NCI-H2196 (cell line): ENCODE data around the gene SEPTIN1.

Experiments used
- DNase-seq: peaks from one replicate; lab custom pipeline; 2025; ENCODE audit not compliant: unreplicated experiment; lab: John Stamatoyannopoulos, UW

The SEPTIN1 gene

DNA sequence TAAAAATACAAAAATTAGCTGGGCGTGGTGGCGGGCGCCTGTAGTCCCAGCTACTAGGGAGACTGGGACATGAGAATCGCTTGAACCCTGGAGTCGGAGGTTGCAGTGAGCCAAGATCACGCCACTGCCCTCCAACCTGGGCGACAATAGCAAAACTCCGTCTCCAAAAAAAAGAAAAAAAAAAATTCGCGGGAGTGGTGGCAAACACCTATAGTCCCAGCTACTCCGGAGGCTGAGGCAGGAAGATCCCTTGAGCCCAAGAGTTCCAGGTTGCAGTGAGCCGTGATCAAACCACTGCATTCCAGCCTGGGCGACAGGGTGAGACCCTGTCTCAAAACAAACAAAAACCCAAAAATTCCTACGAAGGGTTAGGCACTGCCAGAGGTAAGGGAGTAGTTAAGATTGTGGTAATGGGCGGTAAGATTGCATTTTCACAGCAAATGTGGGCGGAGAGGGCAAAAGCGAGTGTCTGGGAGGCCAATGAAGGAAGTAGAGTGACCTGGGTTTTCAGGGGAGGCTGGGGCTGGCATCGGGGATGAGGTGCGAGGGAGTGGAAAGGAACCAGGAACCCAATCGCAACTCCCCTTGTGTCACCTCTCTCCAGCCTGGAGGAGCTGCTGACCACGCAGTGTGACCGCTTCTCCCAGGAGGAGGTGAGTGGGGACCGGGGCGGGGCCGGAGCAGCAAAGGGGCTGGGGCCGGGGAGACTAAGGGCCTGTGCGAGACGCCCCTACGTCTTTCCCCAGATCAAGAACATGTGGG lies 5.1 kb downstream of the SEPTIN1 start:
- DNase-seq, result no peak

DNA sequence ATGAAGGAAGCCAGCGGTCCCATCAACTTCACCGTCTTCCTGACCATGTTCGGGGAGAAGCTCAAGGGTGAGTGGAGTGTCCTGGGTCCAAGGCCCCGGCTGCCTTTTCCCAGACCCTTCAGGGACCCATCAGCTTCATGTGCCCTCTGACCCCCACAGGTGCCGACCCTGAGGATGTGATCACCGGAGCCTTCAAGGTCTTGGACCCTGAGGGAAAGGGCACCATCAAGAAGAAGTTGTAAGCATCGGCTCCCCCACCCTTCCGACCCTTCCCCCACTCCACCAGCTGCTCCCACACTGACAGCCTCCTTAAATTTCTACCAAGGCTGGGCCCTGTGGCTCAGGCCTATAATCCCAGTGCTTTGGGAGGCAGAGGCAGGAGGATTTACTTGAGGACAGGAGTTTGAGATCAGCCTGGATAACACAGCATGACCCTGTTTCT lies 5.9 kb downstream of the SEPTIN1 start:
- DNase-seq, result no peak

- no peak for DNase-seq
Observed at GRCh38 chr16:30375864-30376263, 6.5 kb downstream of the SEPTIN1 start.

- DNase-seq, result no peak
Observed at GRCh38 chr16:30374538-30374937, 7.8 kb downstream of the SEPTIN1 start, which contains the start of gene MYL11. TSS of gene MYL11 (plus strand) at chr16:30374802. CDS start at chr16:30374858, 56 bp downstream.

- peak; percentile 21 for DNase-seq
Observed at GRCh38 chr16:30372725-30373124, 9.6 kb downstream of the SEPTIN1 start.

- DNase-seq, result no peak
Observed at GRCh38 chr16:30372038-30372712, 10.2 kb downstream of the SEPTIN1 start.

- no peak for DNase-seq
Observed at GRCh38 chr16:30371248-30371816, 11.0 kb downstream of the SEPTIN1 start.

DNA sequence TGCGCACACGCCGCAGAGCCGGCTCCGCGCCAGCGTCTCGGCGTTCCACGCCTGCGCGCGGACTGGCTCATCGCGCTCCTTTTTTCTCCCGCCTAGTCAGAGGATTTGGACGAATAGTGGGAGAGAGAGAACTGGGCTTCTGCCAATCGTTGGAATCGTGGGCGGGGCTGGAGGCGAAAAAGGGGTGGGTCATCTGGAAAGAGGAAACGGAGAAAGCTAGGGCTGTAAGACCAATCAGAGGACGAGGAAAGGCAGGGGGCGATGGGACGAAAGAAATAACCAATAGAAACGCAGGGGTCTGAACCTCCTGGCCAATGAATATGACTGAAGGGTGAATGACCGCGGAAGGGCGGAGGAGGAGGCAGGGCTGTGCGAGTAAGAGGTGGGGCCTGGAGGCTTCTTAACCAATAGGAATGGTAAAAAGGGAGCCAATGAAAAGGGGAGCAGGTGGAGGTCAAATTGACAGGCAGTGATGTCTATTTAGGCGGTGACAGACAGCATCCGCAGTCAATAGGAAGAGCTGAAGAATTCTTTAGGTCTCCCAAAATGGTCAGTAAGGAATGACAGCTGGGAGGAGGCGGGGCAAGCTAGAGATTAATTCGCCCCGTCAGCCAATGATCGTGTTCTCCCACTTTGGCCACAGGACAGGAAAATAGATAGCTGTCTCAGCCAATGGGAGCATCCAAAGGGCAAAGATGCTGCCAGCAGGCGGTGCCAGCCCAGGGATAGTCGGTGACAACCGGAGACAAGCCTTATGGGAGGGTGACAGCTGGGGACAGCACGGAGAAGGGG lies 11.7 kb downstream of the SEPTIN1 start, which contains the start of gene TBC1D10B:
TBC1D10B (minus strand) TSS at position 39 of the 792 bp plus-strand sequence. CDS start 311 bp downstream, outside the sequence.
- peak; percentile 100 for DNase-seq

- DNase-seq, result no peak
Observed at GRCh38 chr16:30369938-30370455, 12.4 kb downstream of the SEPTIN1 start.

GRCh38 chr16:30369091-30369937 lies 13.0 kb downstream of the SEPTIN1 start:
- no peak for DNase-seq

GRCh38 chr16:30368792-30369090 lies 13.6 kb downstream of the SEPTIN1 start:
- no peak for DNase-seq

DNA sequence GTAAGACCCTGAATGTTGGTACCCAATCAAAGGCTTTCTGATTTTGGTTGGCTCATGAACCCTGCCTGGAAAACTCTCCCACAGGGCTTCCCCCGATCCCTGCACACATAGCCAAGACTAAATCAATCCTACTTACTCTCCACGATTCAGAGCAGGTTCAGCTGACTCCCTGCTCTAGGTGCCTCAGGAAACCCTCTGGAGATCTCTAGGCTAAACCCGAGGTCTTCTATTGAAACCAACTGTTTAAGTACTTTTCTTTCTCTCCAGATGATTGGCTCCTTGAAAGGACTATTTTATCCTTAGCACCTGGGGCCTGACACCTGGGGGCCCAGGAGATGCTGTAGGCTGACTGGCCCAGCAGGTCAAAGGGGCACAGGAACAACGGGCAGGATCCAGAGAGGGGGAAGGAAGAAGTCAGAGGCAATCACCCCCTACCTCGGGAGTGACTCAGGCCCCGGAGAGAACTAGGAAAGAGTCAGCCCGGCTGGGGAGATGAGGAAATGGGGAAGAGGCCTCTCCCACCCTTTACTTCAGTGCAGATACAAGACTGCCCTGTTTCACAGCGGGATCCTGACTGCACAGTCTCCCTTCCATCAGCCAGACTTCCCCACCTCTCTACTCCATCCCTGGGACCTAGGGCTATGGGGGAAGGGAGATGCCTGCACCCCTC lies 14.1 kb downstream of the SEPTIN1 start:
- no peak for DNase-seq

- DNase-seq, result no peak
Observed at GRCh38 chr16:30367349-30368009, 14.9 kb downstream of the SEPTIN1 start.

- no peak for DNase-seq
Observed at GRCh38 chr16:30366511-30366910, 15.8 kb downstream of the SEPTIN1 start.

GRCh38 chr16:30365200-30365599 lies 17.2 kb downstream of the SEPTIN1 start:
- DNase-seq, result no peak

GRCh38 chr16:30361180-30361579 lies 21.2 kb downstream of the SEPTIN1 start:
- no peak for DNase-seq

- no peak for DNase-seq
Observed at GRCh38 chr16:30359871-30360170, 22.5 kb downstream of the SEPTIN1 start.

DNA sequence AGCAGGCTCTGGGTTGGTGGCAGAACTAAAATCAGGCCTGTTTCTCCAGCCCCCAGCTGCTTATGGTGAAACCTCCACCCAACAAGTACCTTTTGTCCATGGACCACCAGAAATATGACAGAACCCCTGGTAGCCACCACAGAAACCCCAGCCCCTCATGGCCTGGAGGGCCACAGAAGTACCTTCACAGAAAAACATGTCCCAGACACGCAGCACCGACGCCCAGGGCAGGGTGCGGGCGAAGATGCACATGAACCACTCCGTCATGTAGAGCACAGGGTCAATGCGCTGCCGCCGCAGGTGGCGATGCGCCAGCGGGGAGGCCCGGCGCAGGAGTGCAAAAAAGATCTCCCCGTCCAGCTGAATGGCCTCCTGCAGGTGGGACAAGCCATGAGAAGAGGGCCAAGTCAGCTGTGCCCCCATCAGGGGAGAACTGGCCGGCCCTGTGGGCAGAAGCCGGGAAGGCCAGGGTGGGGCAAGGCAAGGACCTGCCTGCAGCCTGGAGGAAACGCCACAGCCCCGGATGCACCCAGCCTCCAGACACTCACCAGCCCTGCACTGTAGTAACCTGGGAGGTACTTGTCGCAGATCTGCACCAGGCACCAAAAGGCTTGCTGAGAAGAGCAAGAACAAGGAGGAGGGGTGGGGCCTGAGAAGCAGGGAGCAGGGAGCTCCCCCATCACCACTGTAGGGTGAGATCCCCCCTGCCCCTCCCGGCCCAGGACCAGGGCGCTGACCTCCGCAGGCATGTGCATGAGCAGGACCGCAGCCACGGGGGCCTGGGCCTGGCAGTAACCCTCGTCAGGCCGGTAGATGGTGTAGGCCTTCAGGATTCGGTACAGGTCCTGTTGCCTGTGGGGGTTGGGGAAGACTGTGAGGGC lies 23.1 kb downstream of the SEPTIN1 start:
- no peak for DNase-seq
